ENCODE measurements around the gene KCNA10.

GRCh38 chr1:110547017-110547416 is 28.0 kb upstream of the KCNA10 start:
- TF ChIP-seq, protein P1, sequence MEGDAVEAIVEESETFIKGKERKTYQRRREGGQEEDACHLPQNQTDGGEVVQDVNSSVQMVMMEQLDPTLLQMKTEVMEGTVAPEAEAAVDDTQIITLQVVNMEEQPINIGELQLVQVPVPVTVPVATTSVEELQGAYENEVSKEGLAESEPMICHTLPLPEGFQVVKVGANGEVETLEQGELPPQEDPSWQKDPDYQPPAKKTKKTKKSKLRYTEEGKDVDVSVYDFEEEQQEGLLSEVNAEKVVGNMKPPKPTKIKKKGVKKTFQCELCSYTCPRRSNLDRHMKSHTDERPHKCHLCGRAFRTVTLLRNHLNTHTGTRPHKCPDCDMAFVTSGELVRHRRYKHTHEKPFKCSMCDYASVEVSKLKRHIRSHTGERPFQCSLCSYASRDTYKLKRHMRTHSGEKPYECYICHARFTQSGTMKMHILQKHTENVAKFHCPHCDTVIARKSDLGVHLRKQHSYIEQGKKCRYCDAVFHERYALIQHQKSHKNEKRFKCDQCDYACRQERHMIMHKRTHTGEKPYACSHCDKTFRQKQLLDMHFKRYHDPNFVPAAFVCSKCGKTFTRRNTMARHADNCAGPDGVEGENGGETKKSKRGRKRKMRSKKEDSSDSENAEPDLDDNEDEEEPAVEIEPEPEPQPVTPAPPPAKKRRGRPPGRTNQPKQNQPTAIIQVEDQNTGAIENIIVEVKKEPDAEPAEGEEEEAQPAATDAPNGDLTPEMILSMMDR (IDR thresholded peaks at IDR 0.05), result no peak
- no peak for TF ChIP-seq POLR2A (IDR thresholded peaks at IDR 0.05)
